HL-60 (cell line): Measurements from ENCODE around the gene KIF1B.

ENCODE experiments used
- DNase-seq, 2 experiments: peaks; one replicate each; pipeline ENCODE4 v3.0.0-alpha.2; 2010 to 2020; ENCODE audit warnings: low read depth in 1 of 2, low spot score in 1 of 2
- H3K27ac ChIP-seq: fragments of 250-450 bp; sonication (Bioruptor Pico); replicated peaks from 2 replicates; pipeline ENCODE4 v1.5.1; 2020; ENCODE audit warnings: mild to moderate bottlenecking, moderate library complexity
- H3K27me3 ChIP-seq: fragments of 250-450 bp; sonication (Bioruptor Pico); 2 replicates; pipeline ENCODE4 v1.5.1; 2021; ENCODE audit warnings: mild to moderate bottlenecking, moderate library complexity; ENCODE audit not compliant: insufficient read depth, poor library complexity, severe bottlenecking
- H3K4me3 ChIP-seq: replicated peaks from 2 replicates; pipeline ENCODE4 v1.5.1; 2011; ENCODE audit warnings: mild to moderate bottlenecking, control low read depth, low read length; ENCODE audit not compliant: insufficient read depth
- GABPA ChIP-seq: IDR thresholded peaks from 2 replicates; pipeline ENCODE4 v1.6.1; 2012; ENCODE audit warnings: low read depth
- POLR2AphosphoS5 ChIP-seq: IDR thresholded peaks from 2 replicates; pipeline ENCODE4 v1.6.1; 2012; ENCODE audit warnings: low read depth
- REST ChIP-seq: IDR thresholded peaks from 2 replicates; pipeline ENCODE4 v1.6.1; 2012; ENCODE audit warnings: low read depth; ENCODE audit not compliant: insufficient replicate concordance
- SPI1 ChIP-seq: IDR thresholded peaks from 2 replicates; pipeline ENCODE4 v1.6.1; 2012; ENCODE audit warnings: low read depth, mild to moderate bottlenecking, borderline replicate concordance
- TF ChIP-seq, protein P1 (sequence below): IDR thresholded peaks from one replicate; pipeline ENCODE4 v1.5.1; 2011; ENCODE audit warnings: low read length, control low read depth, inconsistent platforms; ENCODE audit not compliant: insufficient read depth

Gene KIF1B

GRCh38 chr1:10292188-10292587 is 81.8 kb downstream of the KIF1B start:
- TF ChIP-seq, protein P1, sequence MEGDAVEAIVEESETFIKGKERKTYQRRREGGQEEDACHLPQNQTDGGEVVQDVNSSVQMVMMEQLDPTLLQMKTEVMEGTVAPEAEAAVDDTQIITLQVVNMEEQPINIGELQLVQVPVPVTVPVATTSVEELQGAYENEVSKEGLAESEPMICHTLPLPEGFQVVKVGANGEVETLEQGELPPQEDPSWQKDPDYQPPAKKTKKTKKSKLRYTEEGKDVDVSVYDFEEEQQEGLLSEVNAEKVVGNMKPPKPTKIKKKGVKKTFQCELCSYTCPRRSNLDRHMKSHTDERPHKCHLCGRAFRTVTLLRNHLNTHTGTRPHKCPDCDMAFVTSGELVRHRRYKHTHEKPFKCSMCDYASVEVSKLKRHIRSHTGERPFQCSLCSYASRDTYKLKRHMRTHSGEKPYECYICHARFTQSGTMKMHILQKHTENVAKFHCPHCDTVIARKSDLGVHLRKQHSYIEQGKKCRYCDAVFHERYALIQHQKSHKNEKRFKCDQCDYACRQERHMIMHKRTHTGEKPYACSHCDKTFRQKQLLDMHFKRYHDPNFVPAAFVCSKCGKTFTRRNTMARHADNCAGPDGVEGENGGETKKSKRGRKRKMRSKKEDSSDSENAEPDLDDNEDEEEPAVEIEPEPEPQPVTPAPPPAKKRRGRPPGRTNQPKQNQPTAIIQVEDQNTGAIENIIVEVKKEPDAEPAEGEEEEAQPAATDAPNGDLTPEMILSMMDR, result no peak
- TF ChIP-seq GABPA (no peak), POLR2AphosphoS5 (no peak), SPI1 (no peak), REST (no peak)
- no peak overlapping the region for H3K4me3 ChIP-seq
- H3K27ac ChIP-seq, result no peak overlapping the region
- DNase-seq, result no peak
- no peaks in the 10 kb centered on the region for H3K27me3 ChIP-seq

DNA sequence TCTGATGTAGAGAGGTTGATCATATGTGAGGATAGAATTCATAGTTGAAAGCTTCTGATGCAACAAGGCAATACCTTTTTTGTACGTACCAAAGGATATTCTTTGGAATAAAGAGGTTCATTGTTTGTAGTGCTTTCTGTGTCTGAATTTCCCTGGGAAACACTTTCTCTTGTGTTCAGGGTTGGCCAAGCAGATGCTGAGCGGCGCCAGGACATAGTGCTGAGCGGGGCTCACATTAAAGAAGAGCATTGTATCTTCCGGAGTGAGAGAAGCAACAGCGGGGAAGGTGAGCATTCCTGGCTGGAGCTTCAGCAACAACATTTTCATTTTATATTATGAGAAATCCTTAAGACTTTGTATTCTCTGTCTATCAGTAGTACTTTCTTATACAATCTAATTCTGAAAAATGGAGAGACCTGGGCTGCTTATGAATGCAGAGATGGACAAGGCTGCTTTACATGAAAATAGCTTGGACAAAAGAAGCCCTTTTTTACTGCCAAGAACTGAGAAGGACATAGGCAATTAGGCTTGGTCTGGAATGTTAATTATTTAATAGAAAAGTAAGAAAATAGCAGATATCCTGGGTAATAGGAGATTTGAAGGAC is 85.2 kb downstream of the KIF1B start:
- no peak for DNase-seq
- H3K4me3 ChIP-seq, result no peak overlapping the region
- H3K27ac ChIP-seq, result no peak overlapping the region

DNA sequence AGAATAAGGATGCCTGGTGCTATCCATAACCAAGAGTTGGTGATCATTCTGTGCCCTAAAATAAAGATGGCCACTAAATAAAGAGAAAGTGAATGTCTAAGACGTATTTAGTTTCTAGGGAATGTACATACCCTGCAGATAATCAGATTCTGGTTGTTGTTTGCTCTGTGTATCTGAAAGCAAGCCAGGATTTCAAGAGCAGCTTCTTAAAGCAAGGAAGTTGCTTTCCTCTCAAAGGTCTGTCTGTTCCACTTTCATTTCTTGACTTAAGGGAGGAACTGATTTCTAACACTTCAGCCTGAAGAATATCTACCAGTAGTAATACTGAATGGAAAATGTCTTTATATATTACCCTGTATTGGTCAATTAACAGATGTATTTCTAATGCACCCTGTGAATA is 88.8 kb downstream of the KIF1B start:
- no peak for DNase-seq
- TF ChIP-seq POLR2AphosphoS5, result no peak
- no peak for TF ChIP-seq GABPA
- no peak for TF ChIP-seq REST
- no peak for TF ChIP-seq SPI1
- TF ChIP-seq, protein P1, result no peak
- no peaks in the 10 kb centered on the region for H3K27me3 ChIP-seq
- H3K27ac ChIP-seq, result no peak overlapping the region
- H3K4me3 ChIP-seq, result no peak overlapping the region

More for the DNA sequence above, 85.2 kb downstream of the KIF1B start:
- no peaks in the 10 kb centered on the region for H3K27me3 ChIP-seq
- TF ChIP-seq GABPA, result no peak

DNA sequence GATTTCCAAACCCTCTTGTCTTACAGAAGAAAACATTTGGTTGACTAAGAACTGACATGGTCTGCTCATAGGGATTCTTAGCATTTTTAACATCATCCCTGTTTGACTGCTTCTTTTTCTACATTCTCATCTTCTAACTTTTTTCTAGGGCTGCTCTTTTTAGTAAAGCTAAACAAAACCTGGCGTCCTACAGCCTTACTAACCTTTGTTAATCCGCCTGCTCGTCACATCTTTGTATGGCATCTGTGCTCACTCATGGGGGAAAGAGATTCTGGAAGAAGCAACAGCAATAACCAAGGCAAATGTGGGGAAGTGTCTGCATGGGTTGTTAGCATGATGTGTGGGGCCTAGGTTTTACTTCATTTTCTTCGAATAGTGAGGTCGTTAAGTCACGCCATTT is 92.0 kb downstream of the KIF1B start:
- TF ChIP-seq SPI1, result no peak
- no peak for TF ChIP-seq REST
- TF ChIP-seq, protein P1, result no peak
- no peak for TF ChIP-seq POLR2AphosphoS5
- DNase-seq, result no peak
- Histone ChIP-seq H3K4me3 (no peak overlapping the region), H3K27me3 (no peaks in the 10 kb centered on the region), H3K27ac (no peak overlapping the region)
